Thyroid gland (tissue), 4 donors: ENCODE measurements around the gene WASF2.

Experiments
- POLR2A ChIP-seq, 2 donors: fragments of 450-650 bp; IDR thresholded peaks; one replicate each; pipeline ENCODE4 v1.6.1; 2017; ENCODE audit warnings: antibody characterized with exemption in 2 of 2, mild to moderate bottlenecking in 2 of 2, moderate library complexity in 1 of 2
- TF ChIP-seq, protein P1 (sequence below), 6 experiments: fragments of 200-600 bp in 3 of 6; fragments of 450-650 bp in 3 of 6; sonication (generic) in 3 of 6; IDR thresholded peaks; one replicate each; pipeline ENCODE4 v1.5.1; 2016 to 2019; ENCODE audit warnings: antibody characterized with exemption in 6 of 6, mild to moderate bottlenecking in 2 of 6, inconsistent platforms in 1 of 6, moderate library complexity in 1 of 6

DNA sequence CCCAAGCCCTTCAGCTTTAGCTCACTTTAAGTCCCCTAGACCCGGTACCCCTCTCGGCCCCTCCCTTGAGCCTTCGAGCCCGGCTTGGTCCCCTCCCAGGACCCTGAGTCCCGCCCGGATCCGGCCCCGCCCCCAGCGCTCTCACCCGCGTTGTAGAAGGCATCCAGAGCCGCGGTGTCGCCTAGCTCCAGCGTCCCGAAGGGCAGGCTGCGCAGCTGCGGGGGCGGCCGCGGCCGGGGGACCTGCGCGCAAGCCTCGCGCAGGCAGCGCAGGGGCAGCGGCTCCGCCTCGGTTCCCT, 123.9 kb downstream of the WASF2 start:
- TF ChIP-seq, protein P1, sequence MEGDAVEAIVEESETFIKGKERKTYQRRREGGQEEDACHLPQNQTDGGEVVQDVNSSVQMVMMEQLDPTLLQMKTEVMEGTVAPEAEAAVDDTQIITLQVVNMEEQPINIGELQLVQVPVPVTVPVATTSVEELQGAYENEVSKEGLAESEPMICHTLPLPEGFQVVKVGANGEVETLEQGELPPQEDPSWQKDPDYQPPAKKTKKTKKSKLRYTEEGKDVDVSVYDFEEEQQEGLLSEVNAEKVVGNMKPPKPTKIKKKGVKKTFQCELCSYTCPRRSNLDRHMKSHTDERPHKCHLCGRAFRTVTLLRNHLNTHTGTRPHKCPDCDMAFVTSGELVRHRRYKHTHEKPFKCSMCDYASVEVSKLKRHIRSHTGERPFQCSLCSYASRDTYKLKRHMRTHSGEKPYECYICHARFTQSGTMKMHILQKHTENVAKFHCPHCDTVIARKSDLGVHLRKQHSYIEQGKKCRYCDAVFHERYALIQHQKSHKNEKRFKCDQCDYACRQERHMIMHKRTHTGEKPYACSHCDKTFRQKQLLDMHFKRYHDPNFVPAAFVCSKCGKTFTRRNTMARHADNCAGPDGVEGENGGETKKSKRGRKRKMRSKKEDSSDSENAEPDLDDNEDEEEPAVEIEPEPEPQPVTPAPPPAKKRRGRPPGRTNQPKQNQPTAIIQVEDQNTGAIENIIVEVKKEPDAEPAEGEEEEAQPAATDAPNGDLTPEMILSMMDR (IDR thresholded peaks at IDR 0.05): no peak
- peak; percentile 24 to 49 for TF ChIP-seq POLR2A (IDR thresholded peaks at IDR 0.05)
